AG09319 (cell line): ENCODE measurements around the gene MCM9.

Experiments used
- DNase-seq: peaks from one replicate; pipeline ENCODE4 v3.0.0-alpha.2; 2010; ENCODE audit warnings: low read depth; ENCODE audit errors: extremely low read depth
- TF ChIP-seq, protein P1 (sequence below): IDR thresholded peaks from 2 replicates; pipeline ENCODE4 v1.5.1; 2011; ENCODE audit warnings: low read depth, mild to moderate bottlenecking, inconsistent platforms, low read length, moderate library complexity

The MCM9 gene

DNA sequence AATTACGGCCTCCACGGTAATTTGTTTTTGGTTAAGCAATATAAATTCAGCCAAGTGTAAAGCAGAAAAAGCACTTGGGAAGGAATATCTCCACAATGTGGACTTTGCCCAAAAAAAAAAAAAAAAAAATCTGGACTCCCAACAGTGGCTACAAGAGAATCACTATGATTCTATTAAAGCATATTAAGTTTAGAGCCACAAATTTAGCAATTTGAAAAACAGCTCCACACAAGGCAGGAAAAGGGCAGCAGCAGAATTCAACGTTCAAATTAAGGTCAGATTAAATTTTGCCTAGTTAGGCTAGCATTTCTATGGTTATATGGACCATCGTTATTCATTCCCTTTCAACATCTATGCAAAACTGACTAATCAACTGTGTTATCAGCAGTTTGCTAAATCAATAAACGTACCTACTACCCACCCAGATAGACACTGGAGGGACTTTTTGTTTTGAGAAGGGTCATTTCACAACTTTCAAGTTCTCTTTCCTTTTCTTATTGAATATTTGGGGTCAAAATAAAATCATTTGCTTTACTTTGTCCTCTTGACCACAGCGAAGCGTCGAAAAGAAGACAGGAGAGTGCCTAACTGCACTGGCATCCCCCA lies 1.0 kb downstream of the MCM9 start:
- TF ChIP-seq, protein P1, sequence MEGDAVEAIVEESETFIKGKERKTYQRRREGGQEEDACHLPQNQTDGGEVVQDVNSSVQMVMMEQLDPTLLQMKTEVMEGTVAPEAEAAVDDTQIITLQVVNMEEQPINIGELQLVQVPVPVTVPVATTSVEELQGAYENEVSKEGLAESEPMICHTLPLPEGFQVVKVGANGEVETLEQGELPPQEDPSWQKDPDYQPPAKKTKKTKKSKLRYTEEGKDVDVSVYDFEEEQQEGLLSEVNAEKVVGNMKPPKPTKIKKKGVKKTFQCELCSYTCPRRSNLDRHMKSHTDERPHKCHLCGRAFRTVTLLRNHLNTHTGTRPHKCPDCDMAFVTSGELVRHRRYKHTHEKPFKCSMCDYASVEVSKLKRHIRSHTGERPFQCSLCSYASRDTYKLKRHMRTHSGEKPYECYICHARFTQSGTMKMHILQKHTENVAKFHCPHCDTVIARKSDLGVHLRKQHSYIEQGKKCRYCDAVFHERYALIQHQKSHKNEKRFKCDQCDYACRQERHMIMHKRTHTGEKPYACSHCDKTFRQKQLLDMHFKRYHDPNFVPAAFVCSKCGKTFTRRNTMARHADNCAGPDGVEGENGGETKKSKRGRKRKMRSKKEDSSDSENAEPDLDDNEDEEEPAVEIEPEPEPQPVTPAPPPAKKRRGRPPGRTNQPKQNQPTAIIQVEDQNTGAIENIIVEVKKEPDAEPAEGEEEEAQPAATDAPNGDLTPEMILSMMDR = no peak
- DNase-seq = no peak

DNA sequence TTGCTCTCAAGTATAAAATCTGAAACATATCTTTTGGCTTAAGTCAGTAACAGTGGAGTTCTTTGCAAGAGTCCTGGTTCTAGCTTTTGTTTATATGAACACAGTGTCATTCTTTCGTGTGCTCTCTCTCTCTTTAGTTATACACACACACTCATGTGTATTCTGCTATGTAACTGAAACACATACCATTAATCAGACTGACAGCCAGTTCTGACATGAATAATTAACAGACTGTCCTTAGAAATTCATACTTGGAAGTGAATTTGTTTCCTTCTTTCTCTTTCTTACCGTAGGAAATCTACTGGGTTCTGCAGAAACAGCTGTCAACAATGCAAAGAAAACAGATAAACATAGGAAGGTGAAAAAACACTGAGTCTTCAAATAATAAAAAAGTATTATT lies 2.5 kb downstream of the MCM9 start:
- DNase-seq = no peak
- TF ChIP-seq, protein P1 = no peak

DNA sequence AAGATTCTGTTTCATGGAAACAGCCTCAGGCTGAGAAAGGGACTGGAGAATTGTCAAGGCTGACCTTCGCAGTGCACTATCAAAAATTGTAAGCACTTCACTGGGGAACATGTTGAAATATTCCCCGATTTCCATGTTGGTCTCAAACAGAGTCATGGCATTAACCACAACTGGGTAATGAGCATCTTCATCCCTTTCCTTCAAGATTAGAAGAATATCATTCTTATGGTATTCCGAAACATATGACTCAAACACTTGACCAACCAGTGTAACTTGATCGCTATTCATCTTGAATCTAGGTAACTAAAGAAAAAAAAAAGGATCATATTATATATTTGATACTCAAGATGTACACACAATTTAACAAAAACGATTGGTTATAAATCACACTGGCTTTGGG lies 3.5 kb downstream of the MCM9 start:
- TF ChIP-seq, protein P1 = no peak
- DNase-seq = no peak

DNA sequence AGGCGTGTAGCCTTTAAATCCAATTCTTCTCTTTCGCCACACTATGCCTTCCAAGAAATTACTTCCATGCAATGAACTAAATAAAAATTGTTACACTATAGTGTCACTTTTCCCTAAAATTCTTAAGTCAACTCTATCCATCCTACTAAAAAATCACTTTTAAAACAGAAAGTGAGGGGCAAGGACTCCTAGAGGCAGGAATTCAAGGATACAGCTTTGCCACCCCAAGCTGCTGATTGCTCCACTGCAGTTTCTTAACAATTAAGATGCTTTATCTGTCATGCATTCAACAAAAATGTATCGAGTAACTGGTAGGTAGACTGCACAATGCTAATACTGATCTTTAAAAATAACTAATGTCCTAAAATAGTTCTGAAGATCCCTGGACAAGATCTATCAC lies 4.3 kb downstream of the MCM9 start:
- DNase-seq = no peak
- TF ChIP-seq, protein P1 = no peak; the same call in 1 of the 2 replicates

DNA sequence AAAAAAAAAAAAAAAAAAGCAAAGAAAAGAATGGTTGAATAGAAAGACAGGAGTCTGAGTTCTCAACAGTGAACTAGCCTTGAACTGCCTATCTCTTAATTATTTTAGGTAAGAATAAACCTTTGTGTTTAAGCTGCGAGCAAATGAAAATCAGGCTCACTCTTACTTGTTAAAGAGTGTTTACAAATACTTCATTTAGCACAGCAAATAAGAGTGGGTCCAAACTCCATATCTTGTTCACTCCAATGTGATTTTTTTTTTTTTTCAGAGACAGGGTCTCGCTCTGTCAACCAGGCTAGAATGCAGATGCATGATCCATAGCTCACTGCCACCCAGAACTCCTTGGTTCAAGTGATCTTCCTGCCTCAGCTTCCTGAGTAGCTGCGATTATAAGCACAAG lies 11.9 kb downstream of the MCM9 start:
- no peak for DNase-seq
- TF ChIP-seq, protein P1 = no peak

DNA sequence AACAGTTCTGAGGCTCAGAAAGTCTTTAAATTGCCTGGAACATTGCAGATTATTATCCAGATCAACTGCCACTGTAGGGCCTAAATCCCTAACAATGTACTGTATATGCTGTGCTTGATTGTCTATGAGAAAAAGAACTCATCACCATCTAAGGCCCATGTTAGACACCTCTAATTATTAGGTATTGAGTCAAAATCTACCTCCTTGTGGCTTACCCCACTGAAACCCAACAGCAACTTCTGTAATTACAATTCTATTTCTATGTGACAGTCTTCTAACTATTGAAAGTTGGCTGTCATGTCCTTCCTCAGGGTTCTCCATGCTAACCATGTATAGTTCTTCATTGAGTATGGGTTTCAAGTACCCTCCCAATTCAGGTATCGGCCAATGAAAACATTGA lies 13.9 kb downstream of the MCM9 start:
- TF ChIP-seq, protein P1 = no peak
- no peak for DNase-seq

DNA sequence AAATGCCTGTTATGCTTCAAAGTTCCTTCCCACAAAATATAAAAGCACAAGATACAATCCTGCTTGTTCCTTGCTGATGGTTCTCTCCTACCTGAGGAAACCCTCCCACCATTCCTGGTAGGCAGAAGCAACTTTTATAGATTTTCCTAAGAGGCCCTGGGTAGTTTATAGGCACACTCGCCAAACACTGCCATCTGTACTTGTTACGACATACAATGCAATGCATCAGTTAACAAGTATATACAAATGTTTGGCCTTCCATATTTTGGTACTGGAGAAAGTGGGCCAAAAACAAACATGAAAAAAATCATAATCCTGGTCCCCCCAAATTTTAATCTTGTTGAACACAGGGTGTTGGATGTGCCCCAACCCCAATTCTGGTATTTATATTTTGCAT lies 16.6 kb downstream of the MCM9 start:
- DNase-seq = no peak
- TF ChIP-seq, protein P1 = no peak
